Astrocyte (in vitro differentiated cells and primary cell): ENCODE measurements around the gene ANXA2R.
"Not testable (repeated sequence)": the region's sequence is repeated elsewhere in the genome, so short reads cannot be mapped to it uniquely, and the experiment has no call there.

Experiments used
- CTCF ChIP-seq: IDR thresholded peaks from 2 replicates; pipeline ENCODE4 v1.5.1; 2011; ENCODE audit warnings: low read depth, mild to moderate bottlenecking, inconsistent platforms, low read length, moderate library complexity; ENCODE audit not compliant: insufficient read depth
- EZH2 ChIP-seq: IDR thresholded peaks from 2 replicates; pipeline ENCODE4 v1.6.1; 2012; ENCODE audit warnings: mild to moderate bottlenecking, low read length, inconsistent platforms; ENCODE audit not compliant: insufficient read depth

GRCh38 chr5:43069401-43069720 lies 29.2 kb upstream of the ANXA2R start:
- not testable (repeated sequence) for TF ChIP-seq EZH2, CTCF
